ENCODE measurements around the gene ATAD2B. TPM values are rescaled to one million over a fixed set of nuclear protein-coding genes. Genes with fewer than 3 reads are reported as not detected.

Gene ATAD2B
- total and polyA plus RNA-seq, 12 donors = 3.4 to 26.7 (median 13.8) TPM

DNA sequence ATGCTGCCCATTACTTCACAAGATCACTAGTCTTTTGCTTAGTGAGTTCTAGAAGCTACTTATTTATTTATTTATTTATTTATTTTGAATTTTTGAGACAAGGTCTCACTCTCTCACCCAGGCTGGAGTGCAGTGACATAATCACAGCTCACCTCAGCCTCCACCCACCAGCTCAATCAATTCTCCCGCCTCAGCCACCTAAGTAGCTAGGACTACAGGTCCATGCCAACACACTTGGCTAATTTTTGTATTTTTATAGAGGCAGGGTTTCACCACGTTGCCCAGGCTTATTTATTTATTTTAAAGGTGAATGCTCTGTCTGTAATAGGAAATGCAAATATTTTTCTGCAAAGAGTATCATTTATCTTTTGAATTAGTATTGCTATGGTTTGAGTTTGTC is 67.7 kb downstream of the ATAD2B start:
- H3K9me3 ChIP-seq (replicated peaks in 1 of 3) = no peaks in the 10 kb centered on the region
- no peaks in the 10 kb centered on the region for H3K36me3 ChIP-seq (replicated peaks in 1 of 2)
- intact Hi-C loops (cut with DNase I) = no loop called here
- no peak for TF ChIP-seq POLR2A (IDR thresholded peaks at IDR 0.05)
- TF ChIP-seq, protein P1, sequence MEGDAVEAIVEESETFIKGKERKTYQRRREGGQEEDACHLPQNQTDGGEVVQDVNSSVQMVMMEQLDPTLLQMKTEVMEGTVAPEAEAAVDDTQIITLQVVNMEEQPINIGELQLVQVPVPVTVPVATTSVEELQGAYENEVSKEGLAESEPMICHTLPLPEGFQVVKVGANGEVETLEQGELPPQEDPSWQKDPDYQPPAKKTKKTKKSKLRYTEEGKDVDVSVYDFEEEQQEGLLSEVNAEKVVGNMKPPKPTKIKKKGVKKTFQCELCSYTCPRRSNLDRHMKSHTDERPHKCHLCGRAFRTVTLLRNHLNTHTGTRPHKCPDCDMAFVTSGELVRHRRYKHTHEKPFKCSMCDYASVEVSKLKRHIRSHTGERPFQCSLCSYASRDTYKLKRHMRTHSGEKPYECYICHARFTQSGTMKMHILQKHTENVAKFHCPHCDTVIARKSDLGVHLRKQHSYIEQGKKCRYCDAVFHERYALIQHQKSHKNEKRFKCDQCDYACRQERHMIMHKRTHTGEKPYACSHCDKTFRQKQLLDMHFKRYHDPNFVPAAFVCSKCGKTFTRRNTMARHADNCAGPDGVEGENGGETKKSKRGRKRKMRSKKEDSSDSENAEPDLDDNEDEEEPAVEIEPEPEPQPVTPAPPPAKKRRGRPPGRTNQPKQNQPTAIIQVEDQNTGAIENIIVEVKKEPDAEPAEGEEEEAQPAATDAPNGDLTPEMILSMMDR (IDR thresholded peaks at IDR 0.05) = no peak
- WGBS, 4 donors = 81 to 93% (median 89%) methylated on average over 2 of the region's 2 CpGs
- no peak overlapping the region for H3K27ac ChIP-seq
- no peak for DNase-seq
- H3K27me3 ChIP-seq = no peaks in the 10 kb centered on the region
- H3K4me3 ChIP-seq = no peak overlapping the region
- no peaks in the 10 kb centered on the region for H3K4me1 ChIP-seq (replicated peaks in 1 of 2)

DNA sequence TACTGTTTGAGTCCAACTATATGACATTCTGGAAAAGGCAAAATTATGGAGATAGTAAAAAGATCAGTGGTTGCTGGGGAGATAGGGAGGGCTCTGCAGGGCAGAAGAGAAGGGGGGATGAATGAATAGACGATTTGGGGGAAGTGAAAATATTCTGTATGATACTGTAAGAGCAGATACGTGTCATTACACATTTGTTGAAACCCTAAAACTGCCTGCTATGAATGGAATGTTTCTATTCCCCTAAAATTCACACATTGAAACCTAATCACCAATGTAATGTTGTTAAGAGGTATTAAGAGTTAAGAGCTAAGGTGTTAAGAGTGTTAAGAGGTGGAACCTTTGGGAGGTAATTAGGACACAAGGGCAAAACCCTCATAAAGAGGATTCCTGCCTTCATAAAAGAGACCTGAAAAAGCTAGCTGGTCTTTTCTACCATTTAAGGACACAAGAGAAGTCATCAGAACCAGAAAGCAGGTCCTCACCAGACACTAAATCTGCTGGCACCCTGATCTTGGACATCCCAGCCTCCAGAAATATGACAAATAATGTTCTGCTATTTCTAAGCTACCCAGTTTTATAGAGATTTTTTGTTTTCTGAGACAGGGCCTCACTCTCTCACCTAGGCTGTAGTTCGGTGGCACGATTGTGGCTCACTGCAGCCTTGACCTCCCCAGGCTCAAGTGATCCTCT is 76.2 kb downstream of the ATAD2B start:
- intact Hi-C loops (cut with DNase I) = no loop called here
- no peak overlapping the region for H3K4me3 ChIP-seq
- TF ChIP-seq, protein P1 (IDR thresholded peaks at IDR 0.05) = no peak
- TF ChIP-seq POLR2A (IDR thresholded peaks at IDR 0.05) = no peak
- peaks cover 0 to 3% (median 0%) of the 10 kb centered on the region in 3 donors for H3K9me3 ChIP-seq (replicated peaks in 1 of 3)
- no peaks in the 10 kb centered on the region for H3K4me1 ChIP-seq (replicated peaks in 1 of 2)
- no peaks in the 10 kb centered on the region for H3K36me3 ChIP-seq (replicated peaks in 1 of 2)
- H3K27me3 ChIP-seq = no peaks in the 10 kb centered on the region
- 65 to 76% (median 67%) methylated on average over 4 of the region's 4 CpGs for WGBS, 4 donors
- no peak for DNase-seq
- H3K27ac ChIP-seq = no peak overlapping the region

DNA sequence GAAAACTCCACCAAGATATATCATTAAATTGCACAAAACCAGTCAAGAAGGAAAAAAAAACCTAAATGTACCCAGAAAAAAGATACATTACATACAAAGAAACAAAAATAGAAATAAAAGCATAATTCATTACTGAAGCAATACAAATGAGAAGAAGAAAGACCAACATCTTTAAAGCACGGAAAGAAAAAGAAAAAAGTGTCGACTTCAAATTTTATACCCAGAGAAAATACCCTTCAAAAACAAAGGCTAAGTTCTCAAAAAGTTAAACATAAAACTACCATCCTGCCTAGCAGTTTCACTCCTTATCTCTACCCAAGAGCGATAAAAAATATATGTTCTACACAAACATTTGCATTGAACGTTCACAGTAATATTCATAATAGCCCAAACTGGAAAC is 82.0 kb downstream of the ATAD2B start:
- Histone ChIP-seq H3K9me3 (replicated peaks in 1 of 3) (peaks cover 0 to 5% (median 0%) of the 10 kb centered on the region in 3 donors), H3K27ac (no peak overlapping the region), H3K27me3 (no peaks in the 10 kb centered on the region), H3K36me3 (replicated peaks in 1 of 2) (no peaks in the 10 kb centered on the region), H3K4me1 (replicated peaks in 1 of 2) (no peaks in the 10 kb centered on the region), H3K4me3 (no peak overlapping the region)
- WGBS, 4 donors = 95 to 99% (median 97%) methylated on average over 4 of the region's 4 CpGs
- no peak for TF ChIP-seq POLR2A (IDR thresholded peaks at IDR 0.05)
- TF ChIP-seq, protein P1 (IDR thresholded peaks at IDR 0.05) = no peak
- no peak for DNase-seq
- intact Hi-C loops (cut with DNase I) = no loop called here

DNA sequence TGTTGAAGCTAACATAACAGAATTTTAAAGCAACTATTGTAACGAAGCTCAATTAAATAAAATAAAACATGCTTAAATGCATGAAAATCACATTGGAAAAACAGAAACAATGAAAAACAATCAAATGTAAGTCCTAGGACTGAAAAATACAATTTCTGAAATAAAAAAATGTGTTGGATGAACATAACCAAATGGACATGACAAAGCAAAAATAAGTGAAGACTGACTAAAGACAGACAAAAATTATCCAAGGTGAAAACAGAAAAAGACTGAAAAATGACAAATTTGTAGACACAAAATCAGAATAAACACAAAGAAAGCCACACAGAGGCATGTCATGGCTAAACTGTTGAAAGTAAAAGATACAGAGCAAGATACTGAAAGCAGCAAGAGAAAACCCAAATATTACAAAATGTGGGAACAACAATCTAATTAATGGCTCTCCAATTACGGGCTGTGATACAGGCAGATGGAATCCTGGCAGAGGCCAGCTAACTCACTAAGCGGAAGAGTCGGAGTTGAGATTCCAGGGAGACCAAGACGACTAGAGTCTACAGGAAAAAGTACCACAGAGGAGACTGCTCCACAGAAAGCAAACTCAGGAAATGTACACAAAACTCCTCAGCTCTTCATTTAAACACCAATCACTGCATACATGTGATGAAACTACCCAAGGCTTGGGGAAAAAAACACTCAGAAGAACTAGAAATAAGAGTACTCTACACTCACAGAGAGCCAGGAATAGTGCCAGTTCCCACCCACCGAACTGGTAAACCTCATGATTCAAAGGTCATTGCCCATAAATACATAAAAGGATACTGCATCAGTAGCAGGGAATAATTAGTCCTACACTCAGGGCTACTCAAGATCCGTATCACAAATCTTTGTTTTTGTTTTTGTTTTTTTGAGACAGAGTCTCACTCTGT is 83.6 kb downstream of the ATAD2B start:
- DNase-seq = peak in 4 of 7 donors; percentile 32 to 54 (median 48)
- no peak overlapping the region for H3K4me3 ChIP-seq
- TF ChIP-seq, protein P1 (IDR thresholded peaks at IDR 0.05) = no peak
- TF ChIP-seq POLR2A (IDR thresholded peaks at IDR 0.05) = no peak
- H3K9me3 ChIP-seq (replicated peaks in 1 of 3) = peaks cover 0 to 5% (median 0%) of the 10 kb centered on the region in 3 donors
- intact Hi-C loops (cut with DNase I) = no loop called here
- WGBS, 4 donors = 74 to 85% (median 80%) methylated on average over 7 of the region's 7 CpGs
- no peaks in the 10 kb centered on the region for H3K4me1 ChIP-seq (replicated peaks in 1 of 2)
- no peaks in the 10 kb centered on the region for H3K27me3 ChIP-seq
- no peak overlapping the region for H3K27ac ChIP-seq
- H3K36me3 ChIP-seq (replicated peaks in 1 of 2) = no peaks in the 10 kb centered on the region
